ENCODE data around the gene HNF1A. TPM values are rescaled to one million over a fixed set of nuclear protein-coding genes. Genes with fewer than 3 reads are reported as not detected.

HNF1A gene
- total RNA-seq, 3 donors from 2014 or later: 0.29 to 0.33 TPM; not detected in 1

DNA sequence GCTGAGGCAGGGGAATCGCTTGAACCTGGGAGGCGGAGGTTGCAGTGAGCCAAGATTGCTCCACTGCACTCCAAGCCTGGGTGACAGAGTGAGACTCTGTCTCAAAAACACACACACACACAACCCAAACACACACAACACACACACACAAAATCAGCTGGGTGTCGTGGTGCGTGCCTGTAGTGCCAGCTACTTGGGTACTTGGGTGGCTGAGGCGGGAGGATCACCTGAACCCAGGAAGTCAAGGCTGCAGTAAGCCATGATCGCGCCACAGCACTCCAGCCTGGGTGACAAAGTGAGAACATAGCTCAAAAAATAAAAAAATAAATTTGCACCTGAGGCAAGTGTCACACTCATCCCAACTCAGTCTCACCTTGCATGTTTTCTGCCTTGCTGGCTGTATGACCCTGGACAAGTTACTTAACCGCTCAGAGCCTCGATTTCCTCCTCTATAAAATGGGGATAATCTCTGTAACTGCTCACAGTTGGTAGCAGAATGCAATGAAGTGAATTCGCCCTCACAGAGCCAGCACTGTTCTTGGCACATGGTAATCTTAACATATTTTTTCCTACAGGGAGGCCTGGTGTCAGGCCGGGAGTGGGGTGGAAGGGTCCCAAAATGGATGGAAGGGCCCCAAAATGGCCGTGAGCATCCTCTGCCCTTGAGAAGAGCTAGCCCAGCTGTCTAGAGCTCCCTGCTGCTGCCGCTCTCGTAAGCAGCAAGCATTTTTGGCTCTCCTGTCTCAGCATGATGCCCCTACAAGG lies 630 bp upstream of the HNF1A start:
- no peaks in the 10 kb centered on the region for H3K4me1 ChIP-seq
- H3K4me3 ChIP-seq: no peak overlapping the region
- no peak overlapping the region for H3K27ac ChIP-seq
- no peaks in the 10 kb centered on the region for H3K27me3 ChIP-seq
- no peaks in the 10 kb centered on the region for H3K36me3 ChIP-seq
- TF ChIP-seq POLR2A (IDR thresholded peaks at IDR 0.05) (no peak), POLR2AphosphoS5 (IDR thresholded peaks at IDR 0.05) (no peak)
- TF ChIP-seq, protein P1, sequence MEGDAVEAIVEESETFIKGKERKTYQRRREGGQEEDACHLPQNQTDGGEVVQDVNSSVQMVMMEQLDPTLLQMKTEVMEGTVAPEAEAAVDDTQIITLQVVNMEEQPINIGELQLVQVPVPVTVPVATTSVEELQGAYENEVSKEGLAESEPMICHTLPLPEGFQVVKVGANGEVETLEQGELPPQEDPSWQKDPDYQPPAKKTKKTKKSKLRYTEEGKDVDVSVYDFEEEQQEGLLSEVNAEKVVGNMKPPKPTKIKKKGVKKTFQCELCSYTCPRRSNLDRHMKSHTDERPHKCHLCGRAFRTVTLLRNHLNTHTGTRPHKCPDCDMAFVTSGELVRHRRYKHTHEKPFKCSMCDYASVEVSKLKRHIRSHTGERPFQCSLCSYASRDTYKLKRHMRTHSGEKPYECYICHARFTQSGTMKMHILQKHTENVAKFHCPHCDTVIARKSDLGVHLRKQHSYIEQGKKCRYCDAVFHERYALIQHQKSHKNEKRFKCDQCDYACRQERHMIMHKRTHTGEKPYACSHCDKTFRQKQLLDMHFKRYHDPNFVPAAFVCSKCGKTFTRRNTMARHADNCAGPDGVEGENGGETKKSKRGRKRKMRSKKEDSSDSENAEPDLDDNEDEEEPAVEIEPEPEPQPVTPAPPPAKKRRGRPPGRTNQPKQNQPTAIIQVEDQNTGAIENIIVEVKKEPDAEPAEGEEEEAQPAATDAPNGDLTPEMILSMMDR (IDR thresholded peaks at IDR 0.05): no peak
- intact Hi-C loops (cut with DNase I; ENCODE audit: low total_unique reads): no loop called here
- H3K9me3 ChIP-seq: no peaks in the 10 kb centered on the region
- DNase-seq (ENCODE audit: low spot score in 2 of 2): no peak

DNA sequence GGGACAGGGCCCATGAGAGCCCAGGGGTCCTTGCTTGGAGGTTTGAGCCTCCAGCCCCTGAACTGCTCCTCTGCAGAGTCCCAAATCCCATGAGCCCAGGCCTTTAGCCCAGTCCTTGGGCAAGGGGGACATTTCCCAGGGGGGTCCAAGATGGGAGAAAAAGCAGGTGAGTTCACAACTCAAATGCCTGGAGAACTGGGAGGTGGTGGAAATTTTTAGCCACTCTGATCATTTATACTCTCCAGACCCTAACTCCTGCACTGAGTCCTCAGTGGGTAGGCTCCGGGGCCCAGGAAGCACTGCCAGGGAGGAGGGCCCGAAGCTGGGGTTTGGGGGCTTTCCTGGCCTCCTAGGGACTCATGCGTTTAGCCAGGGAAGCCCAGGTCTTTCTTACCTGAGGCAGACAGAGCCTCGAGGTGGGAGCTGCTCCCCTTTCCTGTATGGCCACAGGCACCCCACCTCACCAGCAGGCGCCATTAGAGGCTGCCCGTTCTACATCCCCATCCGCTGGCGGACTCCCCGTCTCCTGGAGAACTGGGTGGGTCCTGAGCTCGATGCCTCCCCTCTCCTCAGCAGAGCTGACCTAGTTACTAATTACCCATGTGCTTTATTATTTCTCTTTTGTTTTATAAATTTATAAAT lies 998 bp downstream of the HNF1A start:
- no peak for DNase-seq (ENCODE audit: low spot score in 2 of 2)
- intact Hi-C loops (cut with DNase I; ENCODE audit: low total_unique reads): no loop called here
- Histone ChIP-seq H3K27ac (no peak overlapping the region), H3K4me1 (no peaks in the 10 kb centered on the region), H3K27me3 (no peaks in the 10 kb centered on the region), H3K36me3 (no peaks in the 10 kb centered on the region), H3K9me3 (no peaks in the 10 kb centered on the region), H3K4me3 (no peak overlapping the region)
- TF ChIP-seq POLR2A (IDR thresholded peaks at IDR 0.05) (no peak), POLR2AphosphoS5 (IDR thresholded peaks at IDR 0.05) (no peak)
- TF ChIP-seq, protein P1 (IDR thresholded peaks at IDR 0.05): no peak

DNA sequence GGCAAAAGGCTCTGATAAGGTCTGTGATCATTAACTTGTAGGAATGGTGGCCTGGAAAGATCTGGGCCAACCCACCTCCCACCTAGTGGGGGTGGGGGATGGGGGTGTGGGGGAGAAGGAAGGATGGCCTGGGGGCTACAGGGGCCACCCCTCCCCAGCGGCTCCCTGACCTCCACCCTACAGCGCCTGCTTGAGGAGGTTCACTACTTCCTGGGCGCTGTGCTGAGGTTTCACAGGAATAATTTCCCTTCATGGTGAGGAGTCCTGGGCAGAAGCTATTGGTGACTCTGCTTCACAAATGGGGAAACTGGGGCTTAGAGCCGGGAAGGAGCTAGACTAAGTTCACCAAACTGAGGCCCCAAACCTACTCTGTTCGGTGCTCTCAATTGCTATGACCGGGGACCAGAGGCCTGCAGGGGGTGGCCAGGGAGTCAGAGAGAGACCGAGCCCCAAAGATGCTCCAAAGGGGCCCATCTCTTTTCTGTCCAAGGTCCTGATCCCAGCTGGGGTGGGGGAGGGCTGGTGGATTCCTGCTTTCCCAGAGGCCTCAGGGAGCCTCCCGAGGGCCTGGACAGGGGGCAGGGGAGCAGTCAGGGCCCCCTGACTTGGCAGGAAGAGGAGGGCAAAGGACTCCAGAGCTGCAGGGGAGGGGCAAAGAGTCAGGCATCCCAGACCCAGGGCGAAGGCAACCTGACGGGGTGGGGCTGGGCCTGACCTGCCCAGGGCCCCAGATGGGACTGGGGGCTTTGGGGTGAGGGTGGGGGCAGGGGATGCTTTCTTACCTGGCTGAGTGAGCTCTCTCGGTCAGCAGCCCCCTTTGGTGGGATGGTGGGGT lies 1.7 kb downstream of the HNF1A start:
- Histone ChIP-seq H3K27me3 (no peaks in the 10 kb centered on the region), H3K27ac (no peak overlapping the region), H3K9me3 (no peaks in the 10 kb centered on the region), H3K4me3 (no peak overlapping the region), H3K4me1 (no peaks in the 10 kb centered on the region), H3K36me3 (no peaks in the 10 kb centered on the region)
- DNase-seq (ENCODE audit: low spot score in 2 of 2): no peak
- intact Hi-C loops (cut with DNase I; ENCODE audit: low total_unique reads): no loop called here
- TF ChIP-seq, protein P1 (IDR thresholded peaks at IDR 0.05): no peak
- TF ChIP-seq POLR2AphosphoS5 (IDR thresholded peaks at IDR 0.05): no peak
- no peak for TF ChIP-seq POLR2A (IDR thresholded peaks at IDR 0.05)

DNA sequence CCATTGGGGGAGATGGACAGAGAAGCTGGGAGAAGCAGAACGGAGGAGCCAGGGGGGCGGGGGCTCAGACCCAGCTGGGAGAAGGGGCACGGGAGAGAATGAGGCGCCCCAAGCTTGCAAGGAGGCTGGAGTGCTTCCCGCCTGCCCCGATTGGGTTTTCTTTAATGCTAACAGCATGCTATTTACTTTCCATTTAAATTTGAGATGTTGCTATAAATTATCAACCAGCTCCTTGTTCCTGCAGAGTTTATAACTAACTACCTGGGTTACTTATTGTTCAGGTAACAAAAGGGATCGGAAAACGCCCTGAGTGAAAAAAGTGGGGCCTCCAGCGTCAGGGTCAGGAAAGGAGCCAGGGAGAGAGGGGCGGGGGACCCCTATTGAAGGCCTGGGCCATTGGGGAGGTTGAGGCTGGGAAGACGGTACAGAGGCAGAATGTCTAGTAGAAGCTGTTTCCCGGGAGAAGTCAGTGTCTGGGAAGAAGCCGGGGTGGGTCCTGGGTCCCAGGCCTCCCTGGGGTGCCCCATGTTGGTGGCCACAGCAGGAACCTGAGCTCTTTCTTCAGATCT lies 2.5 kb downstream of the HNF1A start:
- H3K27ac ChIP-seq: no peak overlapping the region

More for the DNA sequence above, 2.5 kb downstream of the HNF1A start:
- Histone ChIP-seq H3K27me3 (no peaks in the 10 kb centered on the region), H3K4me1 (no peaks in the 10 kb centered on the region), H3K36me3 (no peaks in the 10 kb centered on the region), H3K9me3 (no peaks in the 10 kb centered on the region), H3K4me3 (no peak overlapping the region)
- TF ChIP-seq, protein P1 (IDR thresholded peaks at IDR 0.05): no peak
- TF ChIP-seq POLR2AphosphoS5 (IDR thresholded peaks at IDR 0.05): no peak
- TF ChIP-seq POLR2A (IDR thresholded peaks at IDR 0.05): no peak
- intact Hi-C loops (cut with DNase I; ENCODE audit: low total_unique reads): no loop called here
- no peak for DNase-seq (ENCODE audit: low spot score in 2 of 2)
